NCI-H146 treated with DMSO at 0.1 percent for 48 hours (cell line): Measurements from ENCODE around the gene INHBB.

ENCODE experiments used
- DNase-seq: peaks from one replicate; lab custom pipeline; 2025; ENCODE audit not compliant: unreplicated experiment; lab: John Stamatoyannopoulos, UW

Gene INHBB

GRCh38 chr2:120354467-120354866 lies 8.5 kb downstream of the INHBB start:
- DNase-seq, result no peak

- DNase-seq, result no peak
Observed at GRCh38 chr2:120354935-120355779, 9.2 kb downstream of the INHBB start.

GRCh38 chr2:120355780-120356266 lies 9.9 kb downstream of the INHBB start:
- DNase-seq, result no peak

- no peak for DNase-seq
Observed at GRCh38 chr2:120357768-120358167, 11.8 kb downstream of the INHBB start.

- no peak for DNase-seq
Observed at GRCh38 chr2:120358734-120359465, 13.0 kb downstream of the INHBB start.

- DNase-seq, result no peak
Observed at GRCh38 chr2:120360307-120360855, 14.4 kb downstream of the INHBB start.

GRCh38 chr2:120362926-120363325 lies 17.0 kb downstream of the INHBB start:
- no peak for DNase-seq

GRCh38 chr2:120365236-120365793 lies 19.4 kb downstream of the INHBB start:
- DNase-seq, result no peak

- no peak for DNase-seq
Observed at GRCh38 chr2:120366698-120367097, 20.8 kb downstream of the INHBB start.

GRCh38 chr2:120367221-120367620 lies 21.3 kb downstream of the INHBB start:
- no peak for DNase-seq

GRCh38 chr2:120367649-120368048 lies 21.7 kb downstream of the INHBB start:
- no peak for DNase-seq

- DNase-seq, result no peak
Observed at GRCh38 chr2:120368086-120368485, 22.1 kb downstream of the INHBB start.

- no peak for DNase-seq
Observed at GRCh38 chr2:120369250-120369649, 23.3 kb downstream of the INHBB start.

GRCh38 chr2:120371969-120372625 lies 26.2 kb downstream of the INHBB start:
- no peak for DNase-seq

- no peak for DNase-seq
Observed at GRCh38 chr2:120372816-120373215, 26.9 kb downstream of the INHBB start.

- no peak for DNase-seq
Observed at GRCh38 chr2:120373424-120373823, 27.5 kb downstream of the INHBB start.

GRCh38 chr2:120374821-120375220 lies 28.9 kb downstream of the INHBB start:
- DNase-seq, result no peak

GRCh38 chr2:120375251-120376020 lies 29.5 kb downstream of the INHBB start:
- no peak for DNase-seq

- no peak for DNase-seq
Observed at GRCh38 chr2:120376101-120376500, 30.2 kb downstream of the INHBB start.
